K562 (cell line): Measurements from ENCODE around the gene AP1B1.

Experiments used
- GABPA ChIP-seq: fragments of 200-800 bp; sonication (Bioruptor generic); conservative IDR thresholded peaks from 2 replicates; pipeline ENCODE4 v1.6.1; 2016; ENCODE audit warnings: low read depth, missing genetic modification characterization, missing compliant biosample characterization
- GABPB1 ChIP-seq: sonication (generic); formaldehyde crosslinking; IDR thresholded peaks from 2 replicates; pipeline ENCODE4 v1.8.0; 2022; ENCODE audit warnings: mild to moderate bottlenecking, missing genetic modification reagents
- NCOA4 ChIP-seq: fragments of 450-650 bp; IDR thresholded peaks from 2 replicates; pipeline ENCODE4 v1.6.1; 2018; ENCODE audit warnings: mild to moderate bottlenecking; ENCODE audit not compliant: partially characterized antibody
- SMC3 ChIP-seq: conservative IDR thresholded peaks from 2 replicates; pipeline ENCODE4 v1.6.1; 2011; ENCODE audit warnings: low read depth, low read length, improper control_type of control experiment; ENCODE audit not compliant: insufficient read depth

GRCh38 chr22:29301716-29302401 lies 86.5 kb downstream of the AP1B1 start:
- no peak for TF ChIP-seq GABPA (tag)
- no peak for TF ChIP-seq GABPB1
- TF ChIP-seq NCOA4: no peak
- TF ChIP-seq SMC3: no peak
